Umbilical cord (tissue), 2 donors: Measurements from ENCODE around the gene NACC2. TPM values are rescaled to one million over a fixed set of nuclear protein-coding genes. Genes with fewer than 3 reads are reported as not detected.

Source experiments
- DNase-seq: peaks from one replicate; pipeline ENCODE4 v3.0.0-alpha.2; 2015; ENCODE audit warnings: low spot score
- total RNA-seq: library from RNA; depleted of rRNA; stranded (reverse); fragments of >200 nt; gene quantifications from one replicate; pipeline ENCODE4 v1.2.3, GENCODE V29; 2014; ENCODE audit warnings: low replicate concordance; ENCODE audit not compliant: insufficient read depth

NACC2 gene
- total RNA-seq, 1 donor from 2014 or later: 23.4 TPM

- DNase-seq: no peak
Measured at GRCh38 chr9:136025481-136025880, 69.6 kb downstream of the NACC2 start.

- no peak for DNase-seq
Measured at GRCh38 chr9:136024696-136025316, 70.3 kb downstream of the NACC2 start.

GRCh38 chr9:136024286-136024685 is 70.8 kb downstream of the NACC2 start:
- no peak for DNase-seq

GRCh38 chr9:136023410-136024225 is 71.5 kb downstream of the NACC2 start:
- no peak for DNase-seq

GRCh38 chr9:136022731-136023409 is 72.2 kb downstream of the NACC2 start:
- DNase-seq: no peak

GRCh38 chr9:136021872-136022681 is 73.0 kb downstream of the NACC2 start:
- DNase-seq: no peak

GRCh38 chr9:136021171-136021871 is 73.8 kb downstream of the NACC2 start:
- DNase-seq: no peak

- no peak for DNase-seq
Measured at GRCh38 chr9:136020671-136021070, 74.4 kb downstream of the NACC2 start.

- DNase-seq: no peak
Measured at GRCh38 chr9:136020206-136020605, 74.9 kb downstream of the NACC2 start.

- no peak for DNase-seq
Measured at GRCh38 chr9:136019681-136020060, 75.4 kb downstream of the NACC2 start.

- no peak for DNase-seq
Measured at GRCh38 chr9:136019041-136019680, 75.9 kb downstream of the NACC2 start.

- DNase-seq: no peak
Measured at GRCh38 chr9:136018257-136019031, 76.6 kb downstream of the NACC2 start.

- no peak for DNase-seq
Measured at GRCh38 chr9:136017289-136018190, 77.5 kb downstream of the NACC2 start.

GRCh38 chr9:136016572-136017288 is 78.4 kb downstream of the NACC2 start:
- DNase-seq: no peak

- DNase-seq: no peak
Measured at GRCh38 chr9:136015656-136016571, 79.2 kb downstream of the NACC2 start.

GRCh38 chr9:136014924-136015633 is 80.0 kb downstream of the NACC2 start:
- DNase-seq: no peak
